ENCODE results near the gene NAGA. TPM values are rescaled to one million over a fixed set of nuclear protein-coding genes. Genes with fewer than 3 reads are reported as not detected.

NAGA gene
- total RNA-seq, 4 donors from 2014 or later = 21.9 to 35.0 (median 33.0) TPM

DNA sequence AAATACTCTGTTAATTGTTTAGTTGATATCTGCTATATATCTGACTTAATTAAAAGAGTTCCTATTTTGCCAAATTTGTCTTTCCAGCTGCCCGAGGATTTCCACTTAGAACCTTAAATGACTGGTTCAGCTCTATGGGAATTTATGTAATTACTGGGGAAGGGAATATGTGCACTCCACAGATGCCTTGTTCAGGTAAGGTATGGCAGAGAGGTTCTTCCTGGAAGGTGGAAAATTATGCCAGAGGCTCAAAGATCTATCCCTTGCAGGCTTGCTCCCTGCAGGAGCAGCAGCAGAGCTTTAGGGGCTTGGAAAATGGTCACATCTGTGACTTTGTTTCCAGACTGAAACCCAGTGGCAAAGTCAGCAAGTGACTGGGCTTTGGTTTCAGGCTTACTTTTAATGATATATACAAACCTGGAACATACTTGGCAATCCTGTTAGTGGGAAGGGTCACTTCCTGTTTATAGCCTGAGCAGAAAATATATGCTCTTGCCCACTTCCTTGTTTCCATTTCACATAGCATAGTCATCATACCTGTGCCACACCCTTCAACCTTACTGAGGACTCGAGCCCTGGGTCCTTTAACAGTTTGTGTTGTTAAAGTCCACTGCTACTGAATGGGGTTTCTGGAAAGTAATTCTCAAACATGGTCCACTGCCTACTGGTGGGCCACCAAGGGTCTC, 48.3 kb downstream of the NAGA start:
- 20 to 71% methylated on average over 1 of the region's 2 CpGs for WGBS, 2 donors (ENCODE audit: low coverage in 1 of 2)
- no peak for TF ChIP-seq POLR2A (IDR thresholded peaks at IDR 0.05)
- no peak for TF ChIP-seq POLR2AphosphoS5 (IDR thresholded peaks at IDR 0.05)
- TF ChIP-seq, protein P1, sequence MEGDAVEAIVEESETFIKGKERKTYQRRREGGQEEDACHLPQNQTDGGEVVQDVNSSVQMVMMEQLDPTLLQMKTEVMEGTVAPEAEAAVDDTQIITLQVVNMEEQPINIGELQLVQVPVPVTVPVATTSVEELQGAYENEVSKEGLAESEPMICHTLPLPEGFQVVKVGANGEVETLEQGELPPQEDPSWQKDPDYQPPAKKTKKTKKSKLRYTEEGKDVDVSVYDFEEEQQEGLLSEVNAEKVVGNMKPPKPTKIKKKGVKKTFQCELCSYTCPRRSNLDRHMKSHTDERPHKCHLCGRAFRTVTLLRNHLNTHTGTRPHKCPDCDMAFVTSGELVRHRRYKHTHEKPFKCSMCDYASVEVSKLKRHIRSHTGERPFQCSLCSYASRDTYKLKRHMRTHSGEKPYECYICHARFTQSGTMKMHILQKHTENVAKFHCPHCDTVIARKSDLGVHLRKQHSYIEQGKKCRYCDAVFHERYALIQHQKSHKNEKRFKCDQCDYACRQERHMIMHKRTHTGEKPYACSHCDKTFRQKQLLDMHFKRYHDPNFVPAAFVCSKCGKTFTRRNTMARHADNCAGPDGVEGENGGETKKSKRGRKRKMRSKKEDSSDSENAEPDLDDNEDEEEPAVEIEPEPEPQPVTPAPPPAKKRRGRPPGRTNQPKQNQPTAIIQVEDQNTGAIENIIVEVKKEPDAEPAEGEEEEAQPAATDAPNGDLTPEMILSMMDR (IDR thresholded peaks at IDR 0.05) = no peak
- TF ChIP-seq EP300 (IDR thresholded peaks at IDR 0.05) = no peak
- no peaks in the 10 kb centered on the region for H3K9me3 ChIP-seq
- no peaks in the 10 kb centered on the region for H3K4me1 ChIP-seq
- H3K27ac ChIP-seq = no peak overlapping the region
- no peaks in the 10 kb centered on the region for H3K27me3 ChIP-seq
- no peak overlapping the region for H3K4me3 ChIP-seq
- H3K36me3 ChIP-seq = no peaks in the 10 kb centered on the region
- no peak for ATAC-seq

DNA sequence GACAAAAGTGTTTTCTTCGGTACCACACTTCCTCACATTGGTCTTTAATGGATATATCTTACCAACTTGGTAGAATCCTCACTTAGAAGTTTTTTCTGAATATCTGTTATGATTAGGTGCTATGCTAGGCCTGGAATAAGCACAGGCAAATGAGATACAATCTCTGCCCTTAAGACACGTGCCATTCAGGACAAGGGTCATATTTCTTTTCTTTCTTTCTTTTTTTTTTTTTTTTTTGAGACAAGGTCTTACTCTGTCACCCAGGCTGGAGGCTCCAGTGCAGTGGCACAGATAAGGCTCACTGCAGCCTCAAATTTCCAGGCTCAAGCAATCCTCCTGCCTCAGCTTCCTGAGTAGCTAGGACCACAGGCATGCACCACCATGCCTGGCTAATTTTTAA, 49.0 kb downstream of the NAGA start:
- 77 to 93% methylated on average over 2 of the region's 2 CpGs for WGBS, 2 donors (ENCODE audit: low coverage in 1 of 2)
- Histone ChIP-seq H3K9me3 (no peaks in the 10 kb centered on the region), H3K4me1 (no peaks in the 10 kb centered on the region), H3K27ac (no peak overlapping the region), H3K36me3 (no peaks in the 10 kb centered on the region), H3K27me3 (no peaks in the 10 kb centered on the region), H3K4me3 (no peak overlapping the region)
- no peak for ATAC-seq
- TF ChIP-seq EP300 (IDR thresholded peaks at IDR 0.05) (no peak), POLR2AphosphoS5 (IDR thresholded peaks at IDR 0.05) (no peak), POLR2A (IDR thresholded peaks at IDR 0.05) (no peak)
- TF ChIP-seq, protein P1 (IDR thresholded peaks at IDR 0.05) = no peak

DNA sequence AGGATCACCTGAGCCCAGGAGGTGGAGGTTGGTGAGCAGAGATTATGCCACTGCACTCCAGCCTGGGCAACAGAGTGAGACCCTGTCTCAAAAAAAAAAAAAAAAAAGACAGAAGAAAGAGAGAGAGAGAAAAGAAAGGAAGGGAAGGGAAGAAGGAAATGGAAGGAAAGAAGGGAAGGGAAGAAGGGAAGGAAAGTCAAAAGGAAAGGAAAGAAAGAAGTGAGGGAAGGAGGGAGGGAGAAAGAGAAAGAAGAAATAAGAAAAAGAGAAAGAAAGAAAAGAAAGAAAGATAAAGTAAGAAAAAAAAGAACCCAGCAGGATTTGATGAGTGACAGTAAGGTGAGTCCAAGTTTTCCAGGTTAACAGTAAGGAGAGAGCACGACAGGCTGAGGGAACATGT, 52.4 kb downstream of the NAGA start:
- TF ChIP-seq, protein P1 (IDR thresholded peaks at IDR 0.05) = no peak
- TF ChIP-seq EP300 (IDR thresholded peaks at IDR 0.05) = no peak
- no peak for TF ChIP-seq POLR2AphosphoS5 (IDR thresholded peaks at IDR 0.05)
- TF ChIP-seq POLR2A (IDR thresholded peaks at IDR 0.05) = no peak
- ATAC-seq = no peak
- no peaks in the 10 kb centered on the region for H3K27me3 ChIP-seq
- H3K9me3 ChIP-seq = peaks cover 0 to 7% (median 0%) of the 10 kb centered on the region in 3 donors
- no peak overlapping the region for H3K4me3 ChIP-seq
- no peaks in the 10 kb centered on the region for H3K36me3 ChIP-seq
- H3K4me1 ChIP-seq = no peaks in the 10 kb centered on the region
- WGBS, 2 donors (ENCODE audit: low coverage in 1 of 2) = 33 to 50% methylated on average over 1 of the region's 1 CpG
- H3K27ac ChIP-seq = no peak overlapping the region

DNA sequence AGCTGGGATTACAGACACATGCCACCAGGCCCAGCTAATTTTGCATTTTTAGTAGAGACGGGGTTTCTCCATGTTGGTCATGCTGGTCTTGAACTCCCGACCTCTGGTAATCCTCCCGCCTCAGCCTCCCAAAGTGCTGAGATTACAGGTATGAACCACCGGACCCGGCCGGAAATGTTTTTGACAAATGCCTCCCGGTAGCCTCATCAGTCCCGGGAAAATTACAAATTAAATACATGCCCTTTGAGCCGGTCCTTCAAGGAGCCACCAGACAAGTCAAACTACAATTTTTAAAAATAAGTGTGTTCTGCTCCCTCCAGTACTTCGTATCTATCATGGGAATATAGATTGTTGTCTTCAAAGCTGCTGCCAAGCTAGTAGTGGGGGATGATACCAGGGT, 54.5 kb downstream of the NAGA start:
- peaks cover 0 to 18% (median 0%) of the 10 kb centered on the region in 3 donors for H3K9me3 ChIP-seq
- ATAC-seq = no peak
- no peaks in the 10 kb centered on the region for H3K27me3 ChIP-seq
- no peaks in the 10 kb centered on the region for H3K4me1 ChIP-seq
- H3K36me3 ChIP-seq = no peaks in the 10 kb centered on the region
- WGBS, 2 donors (ENCODE audit: low coverage in 1 of 2) = 62 to 66% methylated on average over 2 to 8 of the region's 10 CpGs
- no peak for TF ChIP-seq POLR2A (IDR thresholded peaks at IDR 0.05)
- TF ChIP-seq, protein P1 (IDR thresholded peaks at IDR 0.05) = no peak
- no peak for TF ChIP-seq EP300 (IDR thresholded peaks at IDR 0.05)
- TF ChIP-seq POLR2AphosphoS5 (IDR thresholded peaks at IDR 0.05) = no peak
- H3K27ac ChIP-seq = no peak overlapping the region
- no peak overlapping the region for H3K4me3 ChIP-seq

DNA sequence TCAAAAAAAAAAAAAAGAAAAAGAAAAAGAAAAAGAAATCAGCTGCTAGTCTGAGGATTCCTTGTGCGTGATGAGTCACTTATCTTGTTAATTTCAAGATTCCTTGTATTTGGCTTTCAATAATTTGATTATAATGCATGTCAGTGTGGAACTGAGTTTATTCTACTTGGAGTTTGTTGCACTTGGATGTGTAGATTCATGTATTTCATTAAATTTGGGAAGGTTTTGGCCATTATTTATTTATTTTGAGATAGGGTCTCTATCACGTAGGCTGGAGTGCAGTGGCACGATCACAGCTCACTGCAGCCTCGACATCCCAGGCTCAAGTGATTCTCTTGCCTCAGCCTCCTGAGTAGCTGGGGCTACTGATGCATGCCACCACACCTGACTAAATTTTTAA, 57.2 kb downstream of the NAGA start:
- no peak overlapping the region for H3K27ac ChIP-seq
- no peak for ATAC-seq
- no peaks in the 10 kb centered on the region for H3K27me3 ChIP-seq
- no peak overlapping the region for H3K4me3 ChIP-seq
- H3K9me3 ChIP-seq = peaks cover 0 to 43% (median 0%) of the 10 kb centered on the region in 3 donors
- no peaks in the 10 kb centered on the region for H3K36me3 ChIP-seq
- no peaks in the 10 kb centered on the region for H3K4me1 ChIP-seq
- WGBS, 2 donors (ENCODE audit: low coverage in 1 of 2) = 55 to 70% methylated on average over 2 to 4 of the region's 4 CpGs
- TF ChIP-seq POLR2A (IDR thresholded peaks at IDR 0.05) (no peak), EP300 (IDR thresholded peaks at IDR 0.05) (no peak)
- TF ChIP-seq, protein P1 (IDR thresholded peaks at IDR 0.05) = no peak
